ENCODE results near the gene KRT86.

Gene KRT86

GRCh38 chr12:52264435-52264825, 10.0 kb upstream of the KRT86 start:
- H3K9ac ChIP-seq (ENCODE audit: low read length) = no peak overlapping the region
- H3K36me3 ChIP-seq (replicated peaks; ENCODE audit: insufficient read depth, low read length) = no peaks in the 10 kb centered on the region
- H3K79me2 ChIP-seq (ENCODE audit: low read length) = no peaks in the 10 kb centered on the region
- H3K4me1 ChIP-seq (ENCODE audit: low read length) = no peaks in the 10 kb centered on the region
- H3K27ac ChIP-seq (ENCODE audit: low read length) = no peak overlapping the region
- H4K20me1 ChIP-seq (ENCODE audit: insufficient read depth, low read length) = no peaks in the 10 kb centered on the region
- no peaks in the 10 kb centered on the region for H3F3A ChIP-seq (ENCODE audit: insufficient read depth, low read length)
- TF ChIP-seq EZH2phosphoT487 (IDR thresholded peaks at IDR 0.05; ENCODE audit: low read length) (no peak), EZH2 (optimal IDR thresholded peaks at IDR 0.05; ENCODE audit: low read depth, low read length) (no peak)
- TF ChIP-seq, protein P1, sequence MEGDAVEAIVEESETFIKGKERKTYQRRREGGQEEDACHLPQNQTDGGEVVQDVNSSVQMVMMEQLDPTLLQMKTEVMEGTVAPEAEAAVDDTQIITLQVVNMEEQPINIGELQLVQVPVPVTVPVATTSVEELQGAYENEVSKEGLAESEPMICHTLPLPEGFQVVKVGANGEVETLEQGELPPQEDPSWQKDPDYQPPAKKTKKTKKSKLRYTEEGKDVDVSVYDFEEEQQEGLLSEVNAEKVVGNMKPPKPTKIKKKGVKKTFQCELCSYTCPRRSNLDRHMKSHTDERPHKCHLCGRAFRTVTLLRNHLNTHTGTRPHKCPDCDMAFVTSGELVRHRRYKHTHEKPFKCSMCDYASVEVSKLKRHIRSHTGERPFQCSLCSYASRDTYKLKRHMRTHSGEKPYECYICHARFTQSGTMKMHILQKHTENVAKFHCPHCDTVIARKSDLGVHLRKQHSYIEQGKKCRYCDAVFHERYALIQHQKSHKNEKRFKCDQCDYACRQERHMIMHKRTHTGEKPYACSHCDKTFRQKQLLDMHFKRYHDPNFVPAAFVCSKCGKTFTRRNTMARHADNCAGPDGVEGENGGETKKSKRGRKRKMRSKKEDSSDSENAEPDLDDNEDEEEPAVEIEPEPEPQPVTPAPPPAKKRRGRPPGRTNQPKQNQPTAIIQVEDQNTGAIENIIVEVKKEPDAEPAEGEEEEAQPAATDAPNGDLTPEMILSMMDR (IDR thresholded peaks at IDR 0.05; ENCODE audit: low read length) = no peak
- no peaks in the 10 kb centered on the region for H3K9me2 ChIP-seq (replicated peaks; ENCODE audit: insufficient read depth, low read length)
- H3K9me3 ChIP-seq (replicated peaks; ENCODE audit: insufficient read depth, low read length) = no peaks in the 10 kb centered on the region
- no peak overlapping the region for H3K4me3 ChIP-seq (ENCODE audit: low read length)
- peaks cover 23% of the 10 kb centered on the region for H3K27me3 ChIP-seq (replicated peaks; ENCODE audit: insufficient read depth, low read length)
- no peak for DNase-seq
- no peak overlapping the region for H3K4me2 ChIP-seq (ENCODE audit: low read depth, low read length)
- H2AFZ ChIP-seq (ENCODE audit: low read length) = no peak overlapping the region

DNA sequence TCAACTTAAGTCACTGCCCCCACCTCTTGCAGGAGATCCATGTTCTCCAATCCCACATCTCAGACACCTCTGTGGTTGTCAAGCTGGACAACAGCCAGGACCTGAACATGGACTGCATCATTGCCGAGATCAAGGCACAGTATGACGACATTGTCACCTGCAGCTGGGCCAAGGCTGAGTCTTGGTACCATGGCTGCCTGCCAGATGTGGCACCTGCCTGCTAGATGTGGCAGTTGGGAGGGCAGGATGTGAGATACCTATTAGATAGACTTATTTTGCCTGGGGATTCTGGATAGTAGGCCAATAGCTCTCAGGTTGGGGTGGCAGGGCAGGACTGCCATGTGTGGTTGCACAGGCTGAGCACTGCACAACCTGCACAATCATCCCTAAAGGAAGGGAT, 7.9 kb upstream of the KRT86 start:
- Histone ChIP-seq H3K4me1 (ENCODE audit: low read length) (no peaks in the 10 kb centered on the region), H3F3A (ENCODE audit: insufficient read depth, low read length) (no peaks in the 10 kb centered on the region), H3K9ac (ENCODE audit: low read length) (no peak overlapping the region), H3K4me2 (ENCODE audit: low read depth, low read length) (no peak overlapping the region), H3K27me3 (replicated peaks; ENCODE audit: insufficient read depth, low read length) (peaks cover 19% of the 10 kb centered on the region), H2AFZ (ENCODE audit: low read length) (no peak overlapping the region), H4K20me1 (ENCODE audit: insufficient read depth, low read length) (no peaks in the 10 kb centered on the region), H3K79me2 (ENCODE audit: low read length) (no peaks in the 10 kb centered on the region), H3K4me3 (ENCODE audit: low read length) (no peak overlapping the region), H3K27ac (ENCODE audit: low read length) (no peak overlapping the region), H3K9me3 (replicated peaks; ENCODE audit: insufficient read depth, low read length) (no peaks in the 10 kb centered on the region), H3K9me2 (replicated peaks; ENCODE audit: insufficient read depth, low read length) (no peaks in the 10 kb centered on the region), H3K36me3 (replicated peaks; ENCODE audit: insufficient read depth, low read length) (no peaks in the 10 kb centered on the region)
- DNase-seq = no peak
- TF ChIP-seq EZH2phosphoT487 (IDR thresholded peaks at IDR 0.05; ENCODE audit: low read length) (no peak), EZH2 (optimal IDR thresholded peaks at IDR 0.05; ENCODE audit: low read depth, low read length) (no peak)
- TF ChIP-seq, protein P1 (IDR thresholded peaks at IDR 0.05; ENCODE audit: low read length) = no peak

DNA sequence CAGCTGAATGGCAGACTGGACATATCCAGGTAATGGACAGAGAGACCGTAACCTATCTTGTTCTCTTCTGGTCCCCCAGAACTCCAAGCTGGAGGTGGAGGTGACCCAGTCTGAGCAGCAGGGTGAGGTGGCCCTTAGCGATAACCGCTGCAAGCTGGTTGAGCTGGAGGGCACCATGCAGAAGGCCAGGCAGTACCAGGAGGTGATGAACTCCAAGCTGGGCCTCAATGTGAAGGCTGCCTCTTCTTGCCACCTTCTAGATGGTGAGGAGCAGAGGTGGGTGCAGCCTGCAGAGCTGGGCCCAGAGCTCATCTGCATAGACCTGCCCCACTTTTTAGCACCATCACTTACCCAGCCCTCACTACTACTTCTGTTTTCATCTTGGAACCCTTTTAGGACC, 7.2 kb upstream of the KRT86 start:
- Histone ChIP-seq H3K4me1 (ENCODE audit: low read length) (no peaks in the 10 kb centered on the region), H4K20me1 (ENCODE audit: insufficient read depth, low read length) (no peaks in the 10 kb centered on the region), H3K36me3 (replicated peaks; ENCODE audit: insufficient read depth, low read length) (no peaks in the 10 kb centered on the region), H3K4me3 (ENCODE audit: low read length) (no peak overlapping the region), H3K4me2 (ENCODE audit: low read depth, low read length) (no peak overlapping the region), H3K9me2 (replicated peaks; ENCODE audit: insufficient read depth, low read length) (no peaks in the 10 kb centered on the region), H3K9ac (ENCODE audit: low read length) (no peak overlapping the region), H3K9me3 (replicated peaks; ENCODE audit: insufficient read depth, low read length) (no peaks in the 10 kb centered on the region), H3F3A (ENCODE audit: insufficient read depth, low read length) (no peaks in the 10 kb centered on the region), H2AFZ (ENCODE audit: low read length) (no peak overlapping the region), H3K79me2 (ENCODE audit: low read length) (no peaks in the 10 kb centered on the region), H3K27me3 (replicated peaks; ENCODE audit: insufficient read depth, low read length) (peaks cover 17% of the 10 kb centered on the region), H3K27ac (ENCODE audit: low read length) (no peak overlapping the region)
- no peak for DNase-seq
- TF ChIP-seq EZH2phosphoT487 (IDR thresholded peaks at IDR 0.05; ENCODE audit: low read length) (no peak), EZH2 (optimal IDR thresholded peaks at IDR 0.05; ENCODE audit: low read depth, low read length) (no peak)
- TF ChIP-seq, protein P1 (IDR thresholded peaks at IDR 0.05; ENCODE audit: low read length) = no peak

All from MM.1S (cell line).